Panc1 (cell line): ENCODE measurements around the gene OR11H7. TPM values are rescaled to one million over a fixed set of nuclear protein-coding genes. Genes with fewer than 3 reads are reported as not detected.
"Not testable (repeated sequence)": the region's sequence is repeated elsewhere in the genome, so short reads cannot be mapped to it uniquely, and the experiment has no call there.

Source experiments
- ATAC-seq: fragments of 200-7000 bp; cut with Tn5 transposase; 2 replicates; pipeline ENCODE4 v1.9.1; 2020; ENCODE audit warnings: mild to moderate bottlenecking, moderate library complexity
- BruUV-seq: library from RNA; stranded (reverse); fragments of 400-500 nt; replicated peaks from 2 replicates; lab custom pipeline; 2021; lab: Mats Ljungman, UMichigan
- CTCF ChIA-PET: fragments of 300-600 bp; sonication (Branson Sonifier 250); formaldehyde crosslinking; loops from one replicate; lab custom pipeline; 2022; ENCODE audit warnings: antibody characterized with exemption; lab: Charles Lee
- POLR2A ChIA-PET: fragments of 300-600 bp; sonication (Branson Sonifier 250); formaldehyde crosslinking; loops from one replicate; lab custom pipeline; 2022; ENCODE audit warnings: antibody characterized with exemption; lab: Charles Lee
- DNase-seq: peaks from one replicate; pipeline ENCODE4 v3.0.0-alpha.2; 2010; ENCODE audit warnings: low read depth, low spot score
- H3K27ac ChIP-seq: 2 replicates; pipeline ENCODE4 v1.5.1; 2011; ENCODE audit warnings: mild to moderate bottlenecking, low read length, inconsistent platforms
- H3K27me3 ChIP-seq: fragments of 200-500 bp; sonication (Bioruptor generic); 2 replicates; pipeline ENCODE4 v1.6.0; 2014; ENCODE audit warnings: low read length, inconsistent platforms; ENCODE audit not compliant: control insufficient read depth, insufficient read depth
- H3K36me3 ChIP-seq: fragments of 200-500 bp; sonication (Bioruptor generic); 2 replicates; pipeline ENCODE4 v1.5.1; 2014; ENCODE audit warnings: inconsistent platforms, mild to moderate bottlenecking, low read length, moderate library complexity; ENCODE audit not compliant: control insufficient read depth, insufficient read depth
- H3K4me1 ChIP-seq: 2 replicates; pipeline ENCODE4 v1.5.1; 2011; ENCODE audit warnings: inconsistent platforms, mild to moderate bottlenecking, low read length, moderate library complexity; ENCODE audit not compliant: control insufficient read depth, insufficient read depth
- H3K4me3 ChIP-seq, 2 experiments: 2 replicates each; pipeline ENCODE4 v1.5.1; 2011 to 2012; ENCODE audit warnings: low read depth in 2 of 2, low read length in 2 of 2, mild to moderate bottlenecking in 2 of 2, inconsistent platforms in 1 of 2, moderate library complexity in 1 of 2
- H3K9me3 ChIP-seq: fragments of 200-500 bp; sonication (Bioruptor generic); 2 replicates; pipeline ENCODE4 v1.5.1; 2014; ENCODE audit warnings: low read depth, mild to moderate bottlenecking, inconsistent platforms, low read length, moderate library complexity; ENCODE audit not compliant: control insufficient read depth, insufficient read depth
- CTCF ChIP-seq: fragments of 450-650 bp; IDR thresholded peaks from 2 replicates; pipeline ENCODE4 v1.5.1; 2017; ENCODE audit warnings: mild to moderate bottlenecking
- POLR2AphosphoS5 ChIP-seq: IDR thresholded peaks from 2 replicates; pipeline ENCODE4 v1.6.1; 2012; ENCODE audit warnings: mild to moderate bottlenecking, low read depth, low read length, moderate library complexity
- REST ChIP-seq, 2 experiments: IDR thresholded peaks; 2 replicates each; pipeline ENCODE4 v1.6.1; 2011 to 2012; ENCODE audit warnings: low read depth in 2 of 2, control low read depth in 1 of 2, low read length in 1 of 2, mild to moderate bottlenecking in 1 of 2, moderate library complexity in 1 of 2; ENCODE audit not compliant: insufficient read depth in 1 of 2
- SIN3A ChIP-seq: IDR thresholded peaks from 2 replicates; pipeline ENCODE4 v1.6.1; 2012; ENCODE audit warnings: low read depth, mild to moderate bottlenecking, low read length, moderate library complexity, borderline replicate concordance; ENCODE audit not compliant: insufficient read depth
- TCF7L2 ChIP-seq: IDR thresholded peaks from 2 replicates; pipeline ENCODE4 v1.6.1; 2011; ENCODE audit warnings: mild to moderate bottlenecking, low read depth, low read length, inconsistent platforms
- in situ Hi-C: cut with HindIII; loops from 2 replicates; pipeline ENCODE4 v1.10.0; 2016; ENCODE audit warnings: low sequenced_read_pairs, low pct_unique_long_range_greater_than_20kb
- intact Hi-C: fragments of 100-400 bp; cut with micrococcal nuclease; formaldehyde crosslinking; loops from one replicate; pipeline ENCODE4 v1.10.0; 2022; ENCODE audit not compliant: unreplicated experiment
- total RNA-seq: library from RNA; stranded (reverse); gene quantifications from one replicate; pipeline ENCODE4 v1.2.1, GENCODE V29; 2021; ENCODE audit not compliant: unreplicated experiment

OR11H7 gene
- total RNA-seq, 1 experiment from 2014 or later: not detected

- in situ Hi-C loops (no loop called here), intact Hi-C loops (no loop called here)
- ChIA-PET POLR2A (no interaction called here), CTCF (no interaction called here)
- no peak for TF ChIP-seq SIN3A
- TF ChIP-seq REST (IDR thresholded peaks at IDR 0.05; ENCODE audit: insufficient read depth in 1 of 2, low read depth in 2 of 2, low read length in 1 of 2): no peak
- no peak for TF ChIP-seq CTCF
- TF ChIP-seq POLR2AphosphoS5: no peak
- TF ChIP-seq TCF7L2: no peak
- BruUV-seq: no TSS peak
- Histone ChIP-seq H3K9me3 (no peaks in the 10 kb centered on the region), H3K27me3 (no peaks in the 10 kb centered on the region), H3K27ac (no peak overlapping the region), H3K4me1 (no peaks in the 10 kb centered on the region), H3K36me3 (no peaks in the 10 kb centered on the region), H3K4me3 (no peak overlapping the region)
- no peak for ATAC-seq
- no peak for DNase-seq
These were observed 49.6 kb downstream of the OR11H7 start for GRCh38 chr14:20278414-20278813.

DNA sequence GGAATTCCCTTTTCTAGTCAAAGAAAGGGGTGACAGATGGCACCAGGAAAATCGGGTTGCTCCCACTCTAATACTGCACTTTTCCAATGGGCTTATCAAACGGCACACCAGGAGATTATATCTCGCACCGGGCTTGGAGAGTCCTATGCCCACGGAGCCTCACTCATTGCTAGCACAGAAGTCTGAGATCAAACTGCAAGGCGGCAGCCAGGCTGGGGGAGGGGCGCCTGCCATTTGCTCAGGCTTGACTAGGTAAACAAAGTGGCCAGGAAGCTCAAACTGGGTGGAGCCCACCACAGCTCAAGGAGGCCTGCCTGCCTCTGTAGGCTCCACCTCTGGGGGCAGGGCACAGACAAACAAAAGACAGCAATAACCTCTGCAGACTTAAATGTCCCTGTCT is 51.5 kb downstream of the OR11H7 start:
- not testable (repeated sequence) for ATAC-seq, BruUV-seq

More for the DNA sequence above, 51.5 kb downstream of the OR11H7 start:
- H3K27me3 ChIP-seq, POLR2A ChIA-PET, H3K36me3 ChIP-seq, H3K4me1 ChIP-seq, H3K4me3 ChIP-seq, in situ Hi-C loops, CTCF ChIA-PET, DNase-seq, H3K27ac ChIP-seq, intact Hi-C loops, H3K9me3 ChIP-seq: not testable (repeated sequence)

Other genes starting within 250 kb of the OR11H7 start
- gene OR4Q2, start 226.8 kb upstream of the OR11H7 start, total RNA-seq: not detected
- gene OR4K14, start 209.7 kb upstream of the OR11H7 start, total RNA-seq: not detected
- not detected for gene OR4K13, start 192.9 kb upstream of the OR11H7 start, total RNA-seq
- not detected for gene OR4L1, start 168.9 kb upstream of the OR11H7 start, total RNA-seq
- not detected for gene OR4K17, start 118.2 kb upstream of the OR11H7 start, total RNA-seq
- not detected for gene OR4N5, start 90.2 kb upstream of the OR11H7 start, total RNA-seq
- gene OR11G2, start 38.1 kb upstream of the OR11H7 start, total RNA-seq: not detected
- gene OR11H6, start 5.3 kb upstream of the OR11H7 start, total RNA-seq: not detected
- gene OR11H4, start 10.3 kb downstream of the OR11H7 start, total RNA-seq: not detected
- 10.0 TPM for gene TTC5, start 77.0 kb downstream of the OR11H7 start, total RNA-seq
- 20.3 TPM for gene CCNB1IP1, start 104.3 kb downstream of the OR11H7 start, total RNA-seq
- gene PARP2, start 114.7 kb downstream of the OR11H7 start, total RNA-seq: 26.6 TPM
- 17.1 TPM for gene TEP1, start 184.5 kb downstream of the OR11H7 start, total RNA-seq
- not detected for gene KLHL33, start 207.2 kb downstream of the OR11H7 start, total RNA-seq
- 26.6 TPM for gene OSGEP, start 225.8 kb downstream of the OR11H7 start, total RNA-seq
- gene APEX1, start 226.2 kb downstream of the OR11H7 start, total RNA-seq: 163 TPM
- gene PIP4P1, start 232.5 kb downstream of the OR11H7 start, total RNA-seq: 34.8 TPM
- 35.1 TPM for gene PNP, start 240.4 kb downstream of the OR11H7 start, total RNA-seq